Fibroblast of skin of back (primary cell): Measurements from ENCODE around the gene BICDL2.
A peak's percentile ranks its signal among the peaks of the same experiment; 100 is the strongest.

ENCODE experiments used
- DNase-seq: peaks from one replicate; pipeline ENCODE4 v3.0.0-alpha.2; 2013

The BICDL2 gene

DNA sequence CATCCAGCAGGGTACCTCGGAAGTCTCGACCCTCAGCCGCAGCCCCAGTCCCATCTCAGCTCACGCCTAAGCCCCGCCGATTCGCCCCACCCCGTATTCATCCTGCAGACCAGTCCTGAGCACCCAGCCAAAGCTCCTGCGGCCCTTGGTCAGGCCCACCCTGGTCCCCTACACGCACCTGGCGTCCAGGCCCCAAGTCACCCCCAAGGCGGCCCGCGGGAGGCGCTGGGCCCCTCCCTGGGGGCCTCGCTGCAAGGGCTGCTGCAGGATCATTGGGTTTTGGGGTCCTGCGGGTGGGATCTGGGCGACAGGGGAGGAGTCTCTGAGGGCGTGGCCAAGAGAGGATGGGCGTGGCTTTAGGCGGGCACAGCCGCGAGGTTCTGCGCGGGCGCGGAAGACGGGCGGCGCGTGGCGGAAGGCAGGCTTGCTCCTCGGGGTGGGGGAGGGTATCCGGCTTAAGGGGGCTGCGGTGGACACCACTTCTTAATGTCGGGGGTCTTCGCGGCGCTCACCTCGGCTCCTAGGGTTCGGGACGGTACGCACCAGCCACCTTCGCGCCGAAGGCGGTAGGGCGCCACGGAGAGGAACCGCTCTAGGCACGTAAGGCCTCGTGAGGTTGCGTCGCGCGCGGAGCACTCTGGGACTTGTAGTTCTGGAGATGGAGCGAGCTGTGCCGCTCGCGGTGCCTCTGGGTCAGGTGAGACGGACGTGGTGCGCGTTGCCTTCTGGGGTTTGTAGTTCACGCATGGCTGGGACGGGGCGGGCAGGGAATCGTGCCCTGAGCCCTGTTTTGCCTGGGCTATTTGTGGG lies 12.9 kb downstream of the BICDL2 start, which contains the start of the genes HCFC1R1 and THOC6:
HCFC1R1 (minus strand) TSS at position 274 of the 810 bp plus-strand sequence; CDS start at position 273, 1 bp downstream.
THOC6 (plus strand) TSS at position 367 of the 810 bp plus-strand sequence; CDS start at position 659, 292 bp downstream.
- peak; percentile 97 for DNase-seq

DNA sequence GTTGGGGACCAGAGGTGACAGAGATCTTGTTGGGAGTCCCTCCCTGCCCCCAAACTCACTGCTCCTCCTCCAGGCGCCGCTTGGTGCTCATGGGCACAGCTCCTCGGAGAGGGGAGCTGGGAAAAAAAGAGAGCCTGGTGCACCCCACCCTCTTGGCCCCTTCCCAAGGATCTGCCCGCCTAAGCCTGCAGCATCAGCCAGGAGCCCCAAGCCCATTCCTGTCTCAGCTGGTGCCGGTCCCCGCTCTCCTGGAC lies 13.4 kb downstream of the BICDL2 start:
- peak; percentile 91 for DNase-seq

- DNase-seq = peak; percentile 84
Measured at GRCh38 chr16:3022684-3023414, 13.9 kb downstream of the BICDL2 start.

- DNase-seq = peak; percentile 98
Measured at GRCh38 chr16:3022208-3022683, 14.5 kb downstream of the BICDL2 start.

DNA sequence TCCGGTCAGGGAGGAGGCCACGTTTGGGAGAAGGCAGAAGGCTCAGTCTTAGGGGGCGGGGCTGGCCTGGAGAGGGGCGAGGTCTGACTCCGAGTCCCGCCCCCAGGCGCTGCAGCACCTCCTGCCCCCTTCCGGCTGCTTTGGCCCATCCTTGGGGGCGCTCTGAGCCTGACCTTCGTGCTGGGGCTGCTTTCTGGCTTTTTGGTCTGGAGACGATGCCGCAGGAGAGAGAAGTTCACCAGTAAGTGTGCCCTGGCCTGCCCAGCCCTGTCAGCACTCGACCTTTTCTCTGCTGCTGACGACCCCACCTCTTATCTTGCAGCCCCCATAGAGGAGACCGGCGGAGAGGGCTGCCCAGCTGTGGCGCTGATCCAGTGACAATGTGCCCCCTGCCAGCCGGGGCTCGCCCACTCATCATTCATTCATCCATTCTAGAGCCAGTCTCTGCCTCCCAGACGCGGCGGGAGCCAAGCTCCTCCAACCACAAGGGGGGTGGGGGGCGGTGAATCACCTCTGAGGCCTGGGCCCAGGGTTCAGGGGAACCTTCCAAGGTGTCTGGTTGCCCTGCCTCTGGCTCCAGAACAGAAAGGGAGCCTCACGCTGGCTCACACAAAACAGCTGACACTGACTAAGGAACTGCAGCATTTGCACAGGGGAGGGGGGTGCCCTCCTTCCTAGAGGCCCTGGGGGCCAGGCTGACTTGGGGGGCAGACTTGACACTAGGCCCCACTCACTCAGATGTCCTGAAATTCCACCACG lies 15.1 kb downstream of the BICDL2 start:
- DNase-seq = peak; percentile 98

GRCh38 chr16:3020604-3021448 lies 15.9 kb downstream of the BICDL2 start:
- peak; percentile 93 for DNase-seq

- DNase-seq = peak; percentile 83
Measured at GRCh38 chr16:3020247-3020603, 16.5 kb downstream of the BICDL2 start, which contains the start of gene TNFRSF12A. TNFRSF12A (plus strand) TSS chr16:3020368; CDS start chr16:3020398, 30 bp downstream.

DNA sequence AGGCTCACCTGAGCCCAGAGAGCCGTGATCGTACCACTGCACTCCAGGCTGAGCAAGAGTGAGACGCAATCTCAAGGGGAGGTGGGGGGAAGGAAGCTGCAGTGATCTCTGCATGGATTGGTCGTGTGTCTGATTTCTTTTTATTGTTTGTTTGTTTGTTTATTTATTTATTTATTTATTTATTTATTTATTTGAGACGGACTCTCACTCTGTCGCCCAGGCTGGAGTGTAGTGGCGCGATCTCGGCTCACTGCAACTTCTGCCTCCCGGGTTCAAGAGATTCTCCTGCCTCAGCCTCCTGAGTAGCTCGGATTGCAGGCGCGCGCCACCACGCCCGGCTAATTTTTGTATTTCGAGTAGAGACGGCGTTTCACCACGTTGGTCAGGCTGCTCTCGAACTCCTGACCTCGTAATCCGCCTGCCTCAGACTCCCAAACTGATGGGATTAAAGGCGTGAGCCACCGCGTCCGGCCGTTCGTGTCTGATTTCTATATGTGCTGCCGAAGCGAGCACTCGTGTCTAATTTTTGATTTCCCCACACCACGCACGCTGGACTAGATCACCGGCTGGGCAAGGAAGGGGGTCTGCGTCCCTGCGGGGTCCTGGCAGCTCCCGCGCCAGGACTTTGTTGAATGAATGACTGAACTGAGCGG lies 17.0 kb downstream of the BICDL2 start:
- DNase-seq = no peak

- peak; percentile 23 for DNase-seq
Measured at GRCh38 chr16:3017794-3018506, 18.8 kb downstream of the BICDL2 start, which contains the start of gene CLDN6. CLDN6 (minus strand) TSS chr16:3018183; CDS start chr16:3016021, 2,162 bp downstream.

DNA sequence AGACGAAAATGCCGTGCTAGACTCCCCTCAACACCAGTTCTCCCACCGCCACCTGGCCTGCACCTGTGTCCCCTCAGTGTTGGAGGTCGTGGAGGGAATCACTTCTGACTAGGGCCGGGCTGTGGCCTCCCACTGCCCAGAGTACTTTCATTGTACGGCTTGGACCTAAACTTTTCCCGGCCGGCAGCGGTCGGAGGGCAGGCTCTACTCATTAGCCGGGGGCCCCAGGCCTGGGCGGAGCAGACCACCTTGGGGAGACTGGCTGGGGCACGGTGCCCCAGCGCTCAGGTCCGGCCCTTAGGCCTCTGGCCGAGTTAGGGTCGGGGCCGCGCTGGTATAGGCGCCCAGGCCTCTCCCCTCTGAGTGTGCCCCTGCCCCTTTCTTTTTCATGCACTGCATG lies 19.4 kb downstream of the BICDL2 start:
- DNase-seq = no peak

DNA sequence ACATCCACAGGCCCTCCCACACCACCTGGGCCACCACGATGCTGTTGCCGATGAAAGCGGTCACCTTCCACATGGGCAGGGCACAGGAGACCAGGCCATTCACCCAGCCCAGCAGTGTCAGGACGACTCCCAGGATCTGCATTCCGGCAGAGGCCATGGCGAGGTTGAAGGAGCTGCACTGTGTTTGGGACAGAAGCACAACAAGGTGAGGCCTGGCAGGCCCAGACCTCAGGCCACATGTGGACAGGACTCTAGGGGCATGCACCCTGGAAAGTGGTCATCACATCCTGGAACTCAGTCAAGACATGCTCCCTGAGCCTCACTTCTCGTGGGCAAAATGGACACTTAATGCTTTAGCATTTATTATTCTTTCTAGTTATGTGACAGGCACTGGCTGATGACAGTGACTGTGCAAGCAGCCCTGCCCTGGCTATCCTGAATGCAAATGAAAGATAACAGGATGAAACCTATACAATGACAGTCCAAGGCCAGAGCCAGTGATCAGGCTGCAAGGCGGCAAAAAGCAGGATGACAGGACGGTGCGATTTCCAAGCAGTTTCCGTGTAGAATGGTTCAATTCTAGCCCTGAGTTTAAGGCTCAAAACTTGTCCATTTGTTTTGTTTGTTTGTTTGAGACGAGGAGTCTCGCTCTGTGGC lies 20.8 kb downstream of the BICDL2 start:
- DNase-seq = no peak

DNA sequence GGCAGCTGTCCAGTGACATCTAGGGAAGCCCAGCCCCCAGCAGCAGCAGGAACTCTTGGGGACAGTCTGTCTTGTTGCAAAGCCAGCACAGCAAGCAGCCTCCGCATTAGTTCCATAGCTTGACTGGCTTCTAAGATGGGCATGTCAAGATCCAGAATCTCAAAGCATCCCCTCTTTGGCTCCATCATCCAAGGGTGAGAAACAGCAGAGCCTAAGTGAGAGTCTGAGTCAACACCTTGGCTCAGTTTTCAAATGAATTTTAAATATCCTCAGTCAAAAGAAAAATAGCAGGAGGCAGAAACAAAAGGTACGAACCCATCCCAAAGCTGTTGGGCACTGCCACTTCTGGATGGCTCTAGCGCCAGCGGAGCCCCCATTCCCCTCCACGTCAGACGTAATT lies 21.8 kb downstream of the BICDL2 start:
- no peak for DNase-seq

- no peak for DNase-seq
Measured at GRCh38 chr16:3013998-3014690, 22.6 kb downstream of the BICDL2 start.

DNA sequence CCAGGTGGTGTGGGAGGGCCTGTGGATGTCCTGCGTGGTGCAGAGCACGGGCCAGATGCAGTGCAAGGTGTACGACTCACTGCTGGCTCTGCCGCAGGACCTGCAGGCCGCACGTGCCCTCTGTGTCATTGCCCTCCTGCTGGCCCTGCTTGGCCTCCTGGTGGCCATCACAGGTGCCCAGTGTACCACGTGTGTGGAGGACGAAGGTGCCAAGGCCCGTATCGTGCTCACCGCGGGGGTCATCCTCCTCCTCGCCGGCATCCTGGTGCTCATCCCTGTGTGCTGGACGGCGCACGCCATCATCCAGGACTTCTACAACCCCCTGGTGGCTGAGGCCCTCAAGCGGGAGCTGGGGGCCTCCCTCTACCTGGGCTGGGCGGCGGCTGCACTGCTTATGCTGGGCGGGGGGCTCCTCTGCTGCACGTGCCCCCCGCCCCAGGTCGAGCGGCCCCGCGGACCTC lies 23.2 kb downstream of the BICDL2 start:
- DNase-seq = no peak

GRCh38 chr16:3012828-3013420 lies 23.8 kb downstream of the BICDL2 start, which contains the start of gene CLDN9:
CLDN9 (plus strand) TSS chr16:3012923; CDS start chr16:3013363, 440 bp downstream.
- peak; percentile 31 for DNase-seq

GRCh38 chr16:3012246-3012645 lies 24.5 kb downstream of the BICDL2 start:
- no peak for DNase-seq

GRCh38 chr16:3010510-3010909 lies 26.2 kb downstream of the BICDL2 start:
- no peak for DNase-seq

DNA sequence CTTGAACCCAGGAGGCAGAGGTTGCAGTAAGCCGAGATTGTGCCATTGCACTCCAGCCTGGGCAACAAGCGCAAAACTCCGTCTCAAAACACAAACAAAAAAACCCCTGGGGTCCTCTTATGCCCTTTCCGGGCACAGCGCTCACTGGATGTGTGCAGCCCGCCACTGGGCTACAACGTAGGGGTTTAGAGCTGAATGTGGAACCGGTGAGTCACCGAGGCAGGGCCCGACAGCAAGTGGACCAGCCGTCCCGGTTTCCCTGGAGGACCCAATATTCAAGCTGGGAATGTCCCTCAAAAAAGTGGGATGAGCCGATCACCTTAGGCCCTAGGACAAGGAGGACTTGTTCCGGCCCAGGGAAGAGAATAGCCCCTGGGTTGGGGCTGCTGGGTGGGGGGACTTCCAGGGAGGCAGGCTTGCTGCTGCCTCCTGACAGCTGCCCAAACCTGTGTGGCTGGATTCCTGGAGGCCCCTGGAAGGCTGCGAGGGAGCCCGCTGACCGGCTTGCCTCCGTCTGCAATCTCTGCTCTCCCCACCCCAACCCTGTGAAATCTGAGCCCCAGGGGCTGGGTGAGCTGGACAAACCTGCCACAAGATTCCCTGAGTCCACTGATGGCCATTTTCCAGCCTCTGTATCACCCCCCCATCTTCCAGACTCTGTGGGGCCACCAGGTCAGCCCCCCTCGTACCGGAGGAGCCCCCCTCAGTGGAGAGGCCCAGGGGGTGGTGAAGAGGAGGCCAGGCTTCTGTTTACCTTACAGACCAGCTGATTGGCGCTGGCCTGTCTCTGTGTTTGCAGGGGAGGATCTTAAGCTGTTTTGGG lies 27.0 kb downstream of the BICDL2 start:
- DNase-seq = no peak
